Measurements from ENCODE around the gene NPW.

DNA sequence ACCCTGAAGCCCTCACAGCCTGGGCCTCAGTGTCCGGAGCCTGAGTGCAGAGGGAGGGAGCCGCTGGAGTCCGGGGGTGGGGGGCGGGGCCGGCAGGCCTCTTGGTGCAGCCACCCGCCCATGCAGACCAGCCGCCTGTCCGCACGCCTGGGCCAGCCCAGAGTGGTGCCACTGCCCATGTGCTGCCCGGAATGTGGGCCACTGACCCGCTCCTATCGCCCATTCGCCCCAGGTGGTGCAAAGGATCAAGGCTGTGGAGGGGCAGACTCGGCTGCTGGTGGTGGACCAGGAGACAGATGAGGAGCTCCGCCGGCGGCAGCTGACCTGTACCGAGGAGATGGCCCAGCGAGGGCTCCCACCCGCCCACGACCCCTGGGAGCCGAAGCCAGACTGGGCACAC is 9.8 kb downstream of the NPW start:
- TF ChIP-seq, protein P1, sequence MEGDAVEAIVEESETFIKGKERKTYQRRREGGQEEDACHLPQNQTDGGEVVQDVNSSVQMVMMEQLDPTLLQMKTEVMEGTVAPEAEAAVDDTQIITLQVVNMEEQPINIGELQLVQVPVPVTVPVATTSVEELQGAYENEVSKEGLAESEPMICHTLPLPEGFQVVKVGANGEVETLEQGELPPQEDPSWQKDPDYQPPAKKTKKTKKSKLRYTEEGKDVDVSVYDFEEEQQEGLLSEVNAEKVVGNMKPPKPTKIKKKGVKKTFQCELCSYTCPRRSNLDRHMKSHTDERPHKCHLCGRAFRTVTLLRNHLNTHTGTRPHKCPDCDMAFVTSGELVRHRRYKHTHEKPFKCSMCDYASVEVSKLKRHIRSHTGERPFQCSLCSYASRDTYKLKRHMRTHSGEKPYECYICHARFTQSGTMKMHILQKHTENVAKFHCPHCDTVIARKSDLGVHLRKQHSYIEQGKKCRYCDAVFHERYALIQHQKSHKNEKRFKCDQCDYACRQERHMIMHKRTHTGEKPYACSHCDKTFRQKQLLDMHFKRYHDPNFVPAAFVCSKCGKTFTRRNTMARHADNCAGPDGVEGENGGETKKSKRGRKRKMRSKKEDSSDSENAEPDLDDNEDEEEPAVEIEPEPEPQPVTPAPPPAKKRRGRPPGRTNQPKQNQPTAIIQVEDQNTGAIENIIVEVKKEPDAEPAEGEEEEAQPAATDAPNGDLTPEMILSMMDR (IDR thresholded peaks at IDR 0.05) = no peak
- no peak for TF ChIP-seq POLR2A (IDR thresholded peaks at IDR 0.05)

Data from Peyer's patch (tissue), 4 donors.